ENCODE results near the gene MLYCD.

MLYCD gene

DNA sequence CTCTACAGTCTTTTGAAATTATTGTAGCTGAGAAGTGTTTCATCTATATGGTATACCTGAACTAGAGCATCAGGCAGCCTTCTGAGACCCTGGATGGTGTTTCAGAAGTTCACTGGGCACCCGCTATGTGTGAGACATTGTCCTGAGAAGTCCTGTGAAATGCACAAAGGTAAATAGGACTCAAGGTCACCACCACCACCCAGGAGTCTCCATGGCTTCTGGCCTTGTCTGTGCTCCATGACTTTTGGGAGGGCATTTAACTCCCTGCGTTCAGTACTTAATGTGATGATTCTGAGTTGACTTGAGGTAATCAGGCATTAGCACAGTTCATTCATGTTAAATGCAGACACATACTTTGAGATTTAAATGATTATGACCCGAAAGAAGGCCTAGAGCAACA, 1.1 kb downstream of the MLYCD start:
- DNase-seq = no peak

DNA sequence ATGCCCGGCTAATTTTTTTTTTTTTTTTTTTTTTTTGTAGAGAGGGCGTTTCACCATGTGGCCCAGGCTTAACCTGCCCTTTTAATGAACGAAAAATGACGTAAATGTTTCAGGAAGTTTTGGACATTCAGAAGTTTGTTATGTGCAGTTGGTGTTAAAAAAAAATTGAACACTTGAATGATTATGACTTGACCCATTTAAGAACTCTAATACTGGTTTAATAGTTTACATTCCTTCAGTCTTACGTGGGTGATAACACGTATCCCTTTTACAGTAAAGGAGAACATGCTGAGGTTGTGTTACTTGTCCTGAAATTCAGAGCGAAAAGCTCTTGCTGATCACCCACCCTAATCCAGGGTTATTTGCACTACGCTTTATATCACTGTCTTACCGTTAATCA, 1.7 kb downstream of the MLYCD start:
- DNase-seq = no peak

GRCh38 chr16:83901101-83901500, 2.2 kb downstream of the MLYCD start:
- DNase-seq = no peak

DNA sequence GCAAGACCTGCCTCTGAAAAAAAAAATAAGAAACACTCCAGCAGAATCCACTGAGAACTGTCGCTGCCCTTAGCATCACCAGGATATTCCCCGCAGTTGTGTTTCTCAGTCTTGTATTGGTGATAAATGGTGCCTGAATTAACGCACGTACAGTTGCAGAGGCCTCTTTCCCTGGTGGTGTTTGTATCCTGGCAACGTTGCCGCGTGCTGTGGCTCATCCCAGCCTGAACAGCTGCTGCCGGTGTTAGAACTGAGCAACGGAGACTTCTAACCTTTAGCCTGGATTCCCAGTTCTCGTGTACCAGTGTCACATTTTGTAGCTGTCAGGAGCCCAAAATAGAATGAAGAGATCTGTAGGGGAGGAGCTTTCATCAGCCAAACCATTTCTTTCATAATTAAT, 4.8 kb downstream of the MLYCD start:
- DNase-seq = no peak

DNA sequence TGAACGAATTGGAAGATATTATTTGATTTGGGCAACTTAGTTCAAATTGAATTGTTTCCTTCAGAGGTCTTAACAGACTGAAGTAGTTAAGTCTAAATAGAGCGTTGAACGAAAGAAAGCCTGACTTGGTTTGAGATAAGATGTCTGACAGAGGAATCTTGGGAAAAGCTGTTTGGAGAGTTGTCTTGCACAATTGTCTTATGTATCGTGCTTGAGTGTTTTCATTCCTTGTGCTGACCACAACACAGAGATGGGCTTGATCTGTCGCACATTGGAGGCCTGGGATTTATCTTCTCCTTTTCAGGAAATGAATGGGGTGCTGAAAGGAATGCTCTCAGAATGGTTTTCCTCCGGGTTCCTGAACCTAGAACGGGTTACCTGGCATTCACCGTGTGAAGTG, 7.8 kb downstream of the MLYCD start:
- DNase-seq = no peak

GRCh38 chr16:83907111-83907510, 8.2 kb downstream of the MLYCD start:
- no peak for DNase-seq

GRCh38 chr16:83907631-83908250, 8.8 kb downstream of the MLYCD start:
- DNase-seq = no peak

DNA sequence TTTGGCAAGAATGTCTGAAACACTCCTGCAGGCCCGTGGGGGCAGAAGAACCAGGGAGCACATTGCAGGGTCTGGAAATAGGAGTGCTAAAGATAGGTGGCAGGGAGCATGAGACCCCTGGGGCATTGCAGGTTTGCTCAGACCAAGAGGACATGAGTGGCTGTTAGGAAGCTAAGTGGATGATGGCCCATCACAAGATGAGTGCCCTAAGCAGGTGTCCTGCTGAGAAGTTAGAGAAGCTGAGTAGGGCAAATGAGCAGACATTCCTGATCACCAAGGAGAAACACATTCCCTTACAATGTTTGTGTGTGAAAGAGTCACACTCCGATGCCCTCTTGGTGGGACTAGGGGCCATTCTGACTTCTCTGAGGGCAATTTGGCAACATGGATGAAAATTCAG, 9.9 kb downstream of the MLYCD start:
- no peak for DNase-seq

- DNase-seq = no peak
Observed at GRCh38 chr16:83911290-83911689, 12.4 kb downstream of the MLYCD start.

DNA sequence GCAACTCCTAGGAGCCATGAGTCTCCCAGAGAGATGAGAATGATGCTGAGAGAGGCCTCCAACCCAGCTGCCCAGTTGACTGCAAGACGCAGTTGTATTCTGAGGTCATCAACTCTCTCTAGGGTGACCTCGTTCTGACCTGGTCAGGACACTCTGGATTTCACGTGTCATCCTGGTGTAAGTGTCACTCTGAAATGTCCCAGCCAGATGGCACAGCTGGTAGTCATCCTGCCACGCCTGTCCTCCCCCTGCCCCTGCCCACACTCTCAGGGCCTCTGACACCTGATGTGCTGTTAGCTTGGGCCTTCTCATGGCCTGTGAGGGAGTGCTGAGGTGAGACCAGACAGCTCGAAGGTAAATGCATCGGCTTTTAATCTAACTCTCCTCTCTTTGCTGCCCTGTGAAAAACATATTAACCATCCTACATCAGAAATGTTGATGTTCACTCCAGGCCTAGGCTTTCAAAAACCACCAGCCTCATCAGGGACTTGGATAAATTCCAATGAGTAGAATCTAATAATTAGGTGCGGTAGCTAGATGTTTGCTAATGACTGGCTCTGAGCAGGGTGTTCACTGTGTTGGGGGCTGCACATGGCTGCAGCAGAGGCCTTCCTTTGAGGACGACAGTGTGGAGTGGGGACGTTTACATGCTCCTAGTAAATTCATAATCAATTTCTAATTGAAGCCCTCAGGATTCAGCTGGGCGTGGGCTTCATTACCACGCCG, 13.8 kb downstream of the MLYCD start:
- no peak for DNase-seq

DNA sequence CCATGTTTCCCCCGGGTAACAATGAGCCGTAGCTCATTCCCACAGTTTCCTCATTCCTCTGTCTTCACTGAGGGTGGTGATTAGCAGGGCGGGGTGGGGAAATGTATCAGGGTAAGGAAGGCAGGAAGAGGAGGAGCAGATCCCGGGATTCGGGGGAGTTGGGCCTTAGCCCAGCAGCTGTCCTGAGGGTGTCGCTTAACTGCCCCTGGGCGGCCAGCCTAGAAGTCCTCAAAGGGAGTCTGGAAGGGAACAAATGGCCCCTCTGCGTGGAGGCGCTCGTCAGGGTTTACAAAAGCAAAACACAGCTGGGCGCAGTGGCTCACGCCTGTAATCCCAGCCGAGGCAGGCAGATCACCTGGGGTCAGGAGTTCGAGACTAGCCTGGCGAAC, 14.3 kb downstream of the MLYCD start:
- DNase-seq = no peak

GRCh38 chr16:83914091-83914710, 15.3 kb downstream of the MLYCD start:
- no peak for DNase-seq

- no peak for DNase-seq
Observed at GRCh38 chr16:83915081-83915480, 16.2 kb downstream of the MLYCD start.

GRCh38 chr16:83915491-83915890, 16.6 kb downstream of the MLYCD start:
- DNase-seq = no peak

GRCh38 chr16:83917152-83918120, 18.5 kb downstream of the MLYCD start:
- no peak for DNase-seq

GRCh38 chr16:83920894-83921491, 22.1 kb downstream of the MLYCD start:
- no peak for DNase-seq

DNA sequence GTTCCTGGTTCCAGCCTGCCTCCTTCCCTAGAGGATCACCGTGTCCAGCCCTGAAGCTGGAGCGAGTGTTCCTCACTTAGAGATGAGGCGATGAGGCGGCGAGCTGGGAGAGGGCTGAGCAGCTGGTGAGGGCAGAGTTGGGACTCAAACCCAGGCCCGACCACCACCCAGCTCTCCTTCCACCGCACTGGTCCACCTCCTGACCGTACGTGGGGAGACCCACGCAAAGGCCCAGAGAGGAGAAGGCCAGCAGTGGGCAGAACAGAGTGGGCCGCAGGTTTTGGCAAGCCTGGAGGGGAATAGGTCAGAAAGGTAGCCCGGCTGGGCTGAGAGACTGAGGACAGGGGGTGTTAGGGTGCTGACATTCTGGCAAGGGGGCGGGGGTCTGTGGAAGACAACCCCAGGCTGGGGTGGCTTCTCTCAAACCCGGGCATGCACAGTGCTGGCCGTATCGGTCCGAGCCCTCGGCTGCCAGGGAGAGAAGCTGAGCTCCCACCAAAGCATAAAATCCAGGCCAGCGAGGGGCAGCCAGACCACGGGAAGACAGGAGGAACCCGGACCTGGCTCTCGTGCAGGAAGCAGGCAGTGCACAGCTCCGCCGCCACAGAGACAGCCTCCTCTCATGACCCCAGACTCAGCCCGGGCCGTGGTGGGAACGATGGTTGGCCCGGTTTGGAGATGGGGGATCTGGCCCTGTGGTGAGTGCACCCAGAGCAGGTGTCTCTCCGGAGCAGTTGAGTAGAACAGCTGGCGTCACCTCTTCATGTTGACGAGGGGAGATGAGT, 24.9 kb downstream of the MLYCD start:
- DNase-seq = no peak

- no peak for DNase-seq
Observed at GRCh38 chr16:83924686-83925085, 25.8 kb downstream of the MLYCD start.

DNA sequence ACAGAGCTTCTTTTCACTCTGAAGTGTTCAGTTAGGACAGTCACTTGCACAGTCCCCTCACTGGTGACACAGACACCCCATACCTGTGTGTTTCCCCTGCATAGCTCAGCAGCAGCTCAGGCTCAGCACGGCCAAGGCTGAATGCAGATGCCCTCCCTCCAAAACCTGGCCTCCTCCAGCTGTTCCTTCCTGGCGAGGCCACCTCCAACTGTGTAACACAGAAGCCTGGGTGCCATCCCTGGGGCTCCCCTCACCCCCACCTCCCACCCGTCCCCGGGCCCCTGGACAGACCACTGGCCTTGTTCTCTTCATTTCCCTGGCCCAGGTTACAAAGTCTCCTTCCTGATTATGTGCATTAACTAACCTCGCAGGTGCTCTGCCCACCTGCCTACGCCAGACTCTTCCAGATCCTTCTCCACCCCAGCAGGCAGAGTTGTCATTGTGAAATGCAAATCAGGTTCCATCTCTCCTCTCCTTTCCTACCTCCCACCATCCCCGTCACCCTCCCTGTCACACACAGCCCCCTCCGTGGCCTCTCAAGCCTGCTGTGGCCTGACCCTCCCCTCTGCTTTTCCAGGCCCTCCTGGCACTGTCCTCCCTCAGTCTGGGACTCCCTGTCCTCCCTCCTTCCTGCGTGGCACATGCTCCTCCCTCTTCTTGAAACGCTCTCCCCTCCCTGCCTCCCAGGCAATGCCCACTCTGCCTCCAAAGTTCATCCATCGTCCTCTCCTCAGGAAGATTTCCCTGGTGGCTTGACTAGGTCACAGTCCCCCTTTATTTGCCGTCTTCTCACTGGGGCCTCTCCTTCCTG, 26.4 kb downstream of the MLYCD start:
- DNase-seq = no peak

- no peak for DNase-seq
Observed at GRCh38 chr16:83925957-83926725, 27.2 kb downstream of the MLYCD start.
